Measurements from ENCODE around the gene DEFB121.
"Not testable (repeated sequence)": the region's sequence is repeated elsewhere in the genome, so short reads cannot be mapped to it uniquely, and the experiment has no call there.

Gene DEFB121

DNA sequence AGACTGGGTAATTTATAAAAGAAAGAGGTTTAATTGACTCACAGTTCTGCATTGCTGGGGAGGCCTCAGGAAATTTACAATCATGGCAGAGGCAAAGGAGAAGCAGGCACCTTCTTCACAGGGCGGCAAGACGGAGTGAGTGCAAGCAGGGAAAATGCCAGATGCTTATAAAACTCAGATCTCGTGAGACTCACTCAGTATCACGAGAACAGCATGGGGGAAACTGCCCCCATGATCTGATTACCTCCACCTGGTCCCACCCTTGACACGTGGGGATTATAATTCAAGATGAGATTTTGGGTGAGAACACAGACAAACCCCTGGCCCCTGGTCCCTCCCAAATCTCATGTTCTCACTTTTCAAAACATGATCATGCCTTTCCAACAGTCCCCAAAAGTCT is 41.7 kb downstream of the DEFB121 start:
- not testable (repeated sequence) for DNase-seq (ENCODE audit: low read depth in 1 of 2, low spot score in 1 of 2)

DNA sequence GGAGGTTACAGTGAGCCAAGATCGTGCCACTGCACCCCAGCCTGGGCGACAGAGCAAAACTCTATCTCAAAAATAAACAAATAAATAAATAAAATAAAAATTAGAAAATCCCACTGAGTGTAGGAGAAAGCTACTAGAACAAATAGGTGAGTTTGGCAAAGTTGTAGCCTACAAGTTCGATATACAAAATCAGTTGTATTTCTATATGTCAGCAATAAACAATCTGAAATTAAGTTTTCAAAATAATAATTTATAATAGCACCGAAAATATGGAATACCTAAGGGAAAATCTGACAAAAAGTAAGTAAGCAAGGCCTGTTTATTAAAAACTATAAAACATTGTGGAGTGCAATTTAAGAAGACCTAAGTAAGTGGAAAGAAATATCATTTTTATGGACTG is 42.7 kb downstream of the DEFB121 start:
- no peak for DNase-seq (ENCODE audit: low read depth in 1 of 2, low spot score in 1 of 2)

DNA sequence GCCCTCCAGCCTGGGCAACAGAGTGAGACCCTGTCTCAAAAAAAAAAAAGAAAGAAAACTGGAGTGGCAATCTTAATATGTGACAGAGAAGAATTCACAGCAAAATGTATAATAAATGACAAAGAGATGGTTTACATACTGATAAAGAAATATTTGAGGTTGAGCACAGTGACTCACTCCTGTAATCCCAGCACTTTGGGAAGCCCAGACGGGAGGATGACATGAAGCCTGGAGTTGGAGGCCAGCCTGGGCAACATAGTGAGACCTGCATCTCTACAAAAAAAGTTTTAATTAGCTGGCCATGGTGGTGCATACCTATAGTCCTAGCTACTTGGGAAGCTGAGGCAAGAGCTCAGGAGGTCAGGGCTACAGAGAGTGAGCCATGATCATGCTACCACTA is 50.0 kb downstream of the DEFB121 start:
- DNase-seq (ENCODE audit: low read depth in 1 of 2, low spot score in 1 of 2): no peak
